Panc1 (cell line): Measurements from ENCODE around the gene DDC. TPM values are rescaled to one million over a fixed set of nuclear protein-coding genes. Genes with fewer than 3 reads are reported as not detected.
A peak's percentile ranks its signal among the peaks of the same experiment; 100 is the strongest.

Source experiments
- ATAC-seq: fragments of 200-7000 bp; cut with Tn5 transposase; 2 replicates; pipeline ENCODE4 v1.9.1; 2020; ENCODE audit warnings: mild to moderate bottlenecking, moderate library complexity
- BruUV-seq: library from RNA; stranded (reverse); fragments of 400-500 nt; replicated peaks from 2 replicates; lab custom pipeline; 2021; lab: Mats Ljungman, UMichigan
- CTCF ChIA-PET: fragments of 300-600 bp; sonication (Branson Sonifier 250); formaldehyde crosslinking; loops from one replicate; lab custom pipeline; 2022; ENCODE audit warnings: antibody characterized with exemption; lab: Charles Lee
- POLR2A ChIA-PET: fragments of 300-600 bp; sonication (Branson Sonifier 250); formaldehyde crosslinking; loops from one replicate; lab custom pipeline; 2022; ENCODE audit warnings: antibody characterized with exemption; lab: Charles Lee
- DNase-seq: peaks from one replicate; pipeline ENCODE4 v3.0.0-alpha.2; 2010; ENCODE audit warnings: low read depth, low spot score
- H3K27ac ChIP-seq: 2 replicates; pipeline ENCODE4 v1.5.1; 2011; ENCODE audit warnings: mild to moderate bottlenecking, low read length, inconsistent platforms
- H3K27me3 ChIP-seq: fragments of 200-500 bp; sonication (Bioruptor generic); 2 replicates; pipeline ENCODE4 v1.6.0; 2014; ENCODE audit warnings: low read length, inconsistent platforms; ENCODE audit not compliant: control insufficient read depth, insufficient read depth
- H3K36me3 ChIP-seq: fragments of 200-500 bp; sonication (Bioruptor generic); 2 replicates; pipeline ENCODE4 v1.5.1; 2014; ENCODE audit warnings: inconsistent platforms, mild to moderate bottlenecking, low read length, moderate library complexity; ENCODE audit not compliant: control insufficient read depth, insufficient read depth
- H3K4me1 ChIP-seq: 2 replicates; pipeline ENCODE4 v1.5.1; 2011; ENCODE audit warnings: inconsistent platforms, mild to moderate bottlenecking, low read length, moderate library complexity; ENCODE audit not compliant: control insufficient read depth, insufficient read depth
- H3K4me3 ChIP-seq, 2 experiments: 2 replicates each; pipeline ENCODE4 v1.5.1; 2011 to 2012; ENCODE audit warnings: low read depth in 2 of 2, low read length in 2 of 2, mild to moderate bottlenecking in 2 of 2, inconsistent platforms in 1 of 2, moderate library complexity in 1 of 2
- H3K9me3 ChIP-seq: fragments of 200-500 bp; sonication (Bioruptor generic); 2 replicates; pipeline ENCODE4 v1.5.1; 2014; ENCODE audit warnings: low read depth, mild to moderate bottlenecking, inconsistent platforms, low read length, moderate library complexity; ENCODE audit not compliant: control insufficient read depth, insufficient read depth
- CTCF ChIP-seq: fragments of 450-650 bp; IDR thresholded peaks from 2 replicates; pipeline ENCODE4 v1.5.1; 2017; ENCODE audit warnings: mild to moderate bottlenecking
- POLR2AphosphoS5 ChIP-seq: IDR thresholded peaks from 2 replicates; pipeline ENCODE4 v1.6.1; 2012; ENCODE audit warnings: mild to moderate bottlenecking, low read depth, low read length, moderate library complexity
- REST ChIP-seq, 2 experiments: IDR thresholded peaks; 2 replicates each; pipeline ENCODE4 v1.6.1; 2011 to 2012; ENCODE audit warnings: low read depth in 2 of 2, control low read depth in 1 of 2, low read length in 1 of 2, mild to moderate bottlenecking in 1 of 2, moderate library complexity in 1 of 2; ENCODE audit not compliant: insufficient read depth in 1 of 2
- SIN3A ChIP-seq: IDR thresholded peaks from 2 replicates; pipeline ENCODE4 v1.6.1; 2012; ENCODE audit warnings: low read depth, mild to moderate bottlenecking, low read length, moderate library complexity, borderline replicate concordance; ENCODE audit not compliant: insufficient read depth
- TCF7L2 ChIP-seq: IDR thresholded peaks from 2 replicates; pipeline ENCODE4 v1.6.1; 2011; ENCODE audit warnings: mild to moderate bottlenecking, low read depth, low read length, inconsistent platforms
- in situ Hi-C: cut with HindIII; loops from 2 replicates; pipeline ENCODE4 v1.10.0; 2016; ENCODE audit warnings: low sequenced_read_pairs, low pct_unique_long_range_greater_than_20kb
- intact Hi-C: fragments of 100-400 bp; cut with micrococcal nuclease; formaldehyde crosslinking; loops from one replicate; pipeline ENCODE4 v1.10.0; 2022; ENCODE audit not compliant: unreplicated experiment
- total RNA-seq: library from RNA; stranded (reverse); gene quantifications from one replicate; pipeline ENCODE4 v1.2.1, GENCODE V29; 2021; ENCODE audit not compliant: unreplicated experiment

Gene DDC
- total RNA-seq, 1 experiment from 2014 or later = not detected

- TF ChIP-seq POLR2AphosphoS5 (no peak), SIN3A (no peak), TCF7L2 (no peak), REST (IDR thresholded peaks at IDR 0.05; ENCODE audit: insufficient read depth in 1 of 2, low read depth in 2 of 2, low read length in 1 of 2) (no peak), CTCF (no peak; the same call in 1 of the 2 replicates)
- Histone ChIP-seq H3K36me3 (no peaks in the 10 kb centered on the region), H3K27ac (no peak overlapping the region), H3K27me3 (no peaks in the 10 kb centered on the region), H3K4me1 (no peaks in the 10 kb centered on the region), H3K4me3 (no peak overlapping the region), H3K9me3 (no peaks in the 10 kb centered on the region)
- DNase-seq (no peak), ATAC-seq (peak; percentile 63; the same call in 1 of the 2 replicates)
- POLR2A ChIA-PET = no interaction called here
- BruUV-seq = no TSS peak
- CTCF ChIA-PET = no interaction called here
- in situ Hi-C loops (no loop called here), intact Hi-C loops (no loop called here)
Measured at GRCh38 chr7:50481867-50482266, 83.3 kb downstream of the DDC start.

GRCh38 chr7:50480797-50481196 lies 84.4 kb downstream of the DDC start:
- in situ Hi-C loops (no loop called here), intact Hi-C loops (no loop called here)
- TF ChIP-seq REST (IDR thresholded peaks at IDR 0.05; ENCODE audit: insufficient read depth in 1 of 2, low read depth in 2 of 2, low read length in 1 of 2) = no peak
- no peak for TF ChIP-seq SIN3A
- no peak for TF ChIP-seq CTCF
- TF ChIP-seq TCF7L2 = no peak
- TF ChIP-seq POLR2AphosphoS5 = no peak
- BruUV-seq = no TSS peak
- H3K4me3 ChIP-seq = no peak overlapping the region
- DNase-seq = no peak
- no peaks in the 10 kb centered on the region for H3K9me3 ChIP-seq
- no peak overlapping the region for H3K27ac ChIP-seq
- no peak for ATAC-seq
- ChIA-PET CTCF (interaction anchor here (0.6 kb wide), 1 partner anchor 12 kb away, joined by 3 read pairs; no protein-coding TSS in a partner anchor), POLR2A (no interaction called here)
- H3K36me3 ChIP-seq = no peaks in the 10 kb centered on the region
- no peaks in the 10 kb centered on the region for H3K4me1 ChIP-seq
- H3K27me3 ChIP-seq = no peaks in the 10 kb centered on the region
